IMR-90 (cell line): ENCODE data around the gene GM2A. TPM values are rescaled to one million over a fixed set of nuclear protein-coding genes. Genes with fewer than 3 reads are reported as not detected.

Experiments used
- ATAC-seq: fragments of 200-7000 bp; cut with Tn5 transposase; 2 replicates; pipeline ENCODE4 v1.9.1; 2020; ENCODE audit warnings: low read depth, mild to moderate bottlenecking, moderate library complexity
- BruUV-seq: library from RNA; stranded (reverse); fragments of 400-500 nt; replicated peaks from 2 replicates; lab custom pipeline; 2021; lab: Mats Ljungman, UMichigan
- CTCF ChIA-PET: fragments of 300-600 bp; formaldehyde crosslinking; extraction: SDS; loops from one replicate; lab custom pipeline; 2021; ENCODE audit warnings: antibody characterized with exemption; lab: Yijun Ruan, JAX
- POLR2A ChIA-PET: fragments of 300-600 bp; sonication (Branson Sonifier 250); formaldehyde crosslinking; loops from one replicate; lab custom pipeline; 2022; ENCODE audit warnings: antibody characterized with exemption; ENCODE audit not compliant: unreplicated experiment; lab: Charles Lee
- DNase-seq: peaks from one replicate; pipeline ENCODE4 v3.0.0; 2013
- H2AFZ ChIP-seq: replicated peaks from 2 replicates; pipeline ENCODE3; 2013; ENCODE audit warnings: low read length, mild to moderate bottlenecking; ENCODE audit not compliant: poor library complexity
- H2AK5ac ChIP-seq: 2 replicates; pipeline ENCODE4 v1.6.1; 2013; ENCODE audit warnings: low read depth, low read length, inconsistent platforms
- H2AK9ac ChIP-seq: replicated peaks from 2 replicates; pipeline ENCODE3; 2013; ENCODE audit warnings: mild to moderate bottlenecking, low read depth, low read length, moderate library complexity; ENCODE audit not compliant: poor library complexity
- H2BK120ac ChIP-seq: 2 replicates; pipeline ENCODE4 v1.6.1; 2013; ENCODE audit warnings: low read depth, low read length, inconsistent platforms
- H2BK15ac ChIP-seq: 3 replicates; pipeline ENCODE4 v1.6.1; 2013; ENCODE audit warnings: low read depth, low read length, inconsistent platforms
- H2BK20ac ChIP-seq: 2 replicates; pipeline ENCODE4 v1.6.1; 2013; ENCODE audit warnings: low read depth, mild to moderate bottlenecking, inconsistent platforms, low read length, moderate library complexity
- H2BK5ac ChIP-seq: 2 replicates; pipeline ENCODE4 v1.6.1; 2013; ENCODE audit warnings: mild to moderate bottlenecking, low read depth, low read length, inconsistent platforms; ENCODE audit not compliant: poor library complexity, severe bottlenecking
- H3K14ac ChIP-seq: replicated peaks from 2 replicates; pipeline ENCODE4 v1.6.1; 2013; ENCODE audit warnings: low read depth, low read length, inconsistent platforms
- H3K18ac ChIP-seq: 2 replicates; pipeline ENCODE4 v1.6.1; 2013; ENCODE audit warnings: low read depth, low read length, control low read depth
- H3K23ac ChIP-seq: 2 replicates; pipeline ENCODE4 v1.6.1; 2013; ENCODE audit warnings: low read depth, low read length, inconsistent platforms
- H3K27ac ChIP-seq: 2 replicates; pipeline ENCODE4 v1.5.1; 2013; ENCODE audit warnings: mild to moderate bottlenecking, control low read depth, low read length; ENCODE audit not compliant: insufficient read depth
- H3K27me3 ChIP-seq: 2 replicates; pipeline ENCODE4 v1.6.1; 2013; ENCODE audit warnings: low read length; ENCODE audit not compliant: control insufficient read depth, insufficient read depth
- H3K36me3 ChIP-seq: 2 replicates; pipeline ENCODE4 v1.6.1; 2013; ENCODE audit warnings: low read length, mixed read lengths; ENCODE audit not compliant: control insufficient read depth, insufficient read depth
- H3K4ac ChIP-seq: 2 replicates; pipeline ENCODE4 v1.6.1; 2013; ENCODE audit warnings: low read depth, low read length, inconsistent platforms
- H3K4me1 ChIP-seq: 2 replicates; pipeline ENCODE4 v1.6.1; 2013; ENCODE audit warnings: low read length, mixed read lengths; ENCODE audit not compliant: control insufficient read depth, insufficient read depth
- H3K4me2 ChIP-seq: 2 replicates; pipeline ENCODE4 v1.6.1; 2013; ENCODE audit warnings: low read depth, mild to moderate bottlenecking, control low read depth, low read length, moderate library complexity
- H3K4me3 ChIP-seq: 2 replicates; pipeline ENCODE4 v1.5.1; 2013; ENCODE audit warnings: low read depth, mild to moderate bottlenecking, control low read depth, low read length, moderate library complexity; ENCODE audit not compliant: insufficient read depth
- H3K56ac ChIP-seq: 2 replicates; pipeline ENCODE4 v1.6.1; 2013; ENCODE audit warnings: low read length, inconsistent platforms; ENCODE audit not compliant: insufficient read depth; ENCODE audit errors: extremely low read depth
- H3K79me1 ChIP-seq, 2 experiments: 2 replicates each; pipeline ENCODE4 v1.6.1; 2013; ENCODE audit warnings: low read length in 2 of 2, inconsistent platforms in 1 of 2, low read depth in 1 of 2
- H3K9ac ChIP-seq: 2 replicates; pipeline ENCODE4 v1.6.1; 2013; ENCODE audit warnings: low read depth, low read length, control low read depth
- H3K9me1 ChIP-seq: 2 replicates; pipeline ENCODE4 v1.6.1; 2013; ENCODE audit warnings: low read length, inconsistent platforms; ENCODE audit not compliant: insufficient read depth
- H3K9me3 ChIP-seq: 2 replicates; pipeline ENCODE4 v1.6.1; 2013; ENCODE audit warnings: low read length; ENCODE audit not compliant: control insufficient read depth, insufficient read depth
- H4K20me1 ChIP-seq: 2 replicates; pipeline ENCODE4 v1.6.1; 2013; ENCODE audit warnings: low read length, inconsistent platforms; ENCODE audit not compliant: insufficient read depth
- H4K5ac ChIP-seq: 2 replicates; pipeline ENCODE4 v1.6.1; 2013; ENCODE audit warnings: mild to moderate bottlenecking, low read depth, low read length, control low read depth
- H4K8ac ChIP-seq, 2 experiments: 2 replicates each; pipeline ENCODE4 v1.6.1; 2013; ENCODE audit warnings: low read depth in 2 of 2, low read length in 2 of 2, control low read depth in 1 of 2, inconsistent platforms in 1 of 2
- H4K91ac ChIP-seq: 2 replicates; pipeline ENCODE4 v1.6.1; 2013; ENCODE audit warnings: low read depth, low read length, inconsistent platforms; ENCODE audit not compliant: insufficient read depth
- CTCF ChIP-seq: conservative IDR thresholded peaks from 2 replicates; pipeline ENCODE4 v1.5.1; 2012; ENCODE audit warnings: mild to moderate bottlenecking, low read depth, low read length, improper control_type of control experiment
- WGBS, 2 experiments: methylation state at CpG; one replicate each; pipeline versions ENCODE4 v1.1.5 to v1.1.7; 2013; ENCODE audit warnings: missing lambda C conversion rate in 2 of 2; ENCODE audit not compliant: insufficient read length in 1 of 2; ENCODE audit errors: extremely low coverage in 2 of 2; 5-methylcytosine and 5-hydroxymethylcytosine counted together
- dilution Hi-C: fragments of 300-500 bp; cut with HindIII; formaldehyde crosslinking; loops from one replicate; pipeline ENCODE4 v1.14.3; 2018; ENCODE audit warnings: low sequenced_read_pairs; ENCODE audit not compliant: unreplicated experiment
- in situ Hi-C: fragments of 300-500 bp; cut with MboI; formaldehyde crosslinking; loops from 3 replicates; pipeline ENCODE4 v1.14.3; 2019; ENCODE audit warnings: low sequenced_read_pairs, inconsistent platforms, mixed read lengths
- intact Hi-C: fragments of 100-400 bp; cut with micrococcal nuclease; formaldehyde crosslinking; loops from 2 replicates; pipeline ENCODE4 v1.10.0; 2022
- polyA plus RNA-seq, 3 experiments: library from polyadenylated mRNA; depleted of rRNA; stranded (reverse); fragments of >200 nt; gene quantifications; 2 replicates each; pipeline ENCODE4 v1.2.3, GENCODE V29; 2012; ENCODE audit warnings: low replicate concordance in 1 of 3
- total RNA-seq: library from RNA; depleted of rRNA; stranded (reverse); fragments of >200 nt; gene quantifications from 2 replicates; pipeline ENCODE4 v1.2.3, GENCODE V29; 2012
- TF ChIP-seq, protein P1 (sequence below): fragments of 150-350 bp; IDR thresholded peaks from 2 replicates; pipeline ENCODE4 v1.6.1; 2016; ENCODE audit warnings: low read depth, mild to moderate bottlenecking, low read length, moderate library complexity, borderline replicate concordance

Gene GM2A
- total and polyA plus RNA-seq, 2 of the 4 experiments (the other 2 are of a cell fraction): 13.8 to 18.5 TPM

DNA sequence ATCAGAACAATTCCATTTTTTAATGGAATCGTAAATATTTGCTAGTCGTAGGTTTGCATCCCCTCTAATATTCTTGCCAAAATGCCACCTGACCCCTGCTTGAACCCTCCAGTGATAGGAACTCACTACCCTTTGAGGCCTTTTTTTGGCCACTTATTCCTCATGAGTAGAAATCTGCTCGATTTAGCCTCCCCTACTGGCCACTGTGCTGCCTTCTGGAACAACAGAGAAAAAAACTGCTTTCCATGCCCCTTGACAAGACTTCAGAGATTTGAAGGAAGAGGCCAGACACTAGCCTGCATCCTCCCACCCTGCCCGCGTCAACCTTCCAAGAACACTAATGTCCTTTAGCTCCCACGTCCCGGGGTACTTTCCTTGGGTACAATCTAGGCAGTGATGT, 33.2 kb upstream of the GM2A start:
- no peak overlapping the region for H2BK120ac ChIP-seq
- DNase-seq: no peak
- dilution Hi-C loops: no loop called here
- H4K5ac ChIP-seq: no peak overlapping the region
- no peaks in the 10 kb centered on the region for H3K79me1 ChIP-seq
- H2BK20ac ChIP-seq: no peak overlapping the region
- no peaks in the 10 kb centered on the region for H3K36me3 ChIP-seq
- no peak overlapping the region for H3K14ac ChIP-seq
- H3K9me3 ChIP-seq: no peaks in the 10 kb centered on the region
- CTCF ChIA-PET: no interaction called here
- peaks cover 7% of the 10 kb centered on the region; the same call in 1 of the 2 replicates for H3K9me1 ChIP-seq
- H3K4me3 ChIP-seq: no peak overlapping the region
- no peak for ATAC-seq
- H2AFZ ChIP-seq: no peak overlapping the region
- no peak overlapping the region for H4K8ac ChIP-seq
- in situ Hi-C loops: no loop called here
- peaks cover 2% of the 10 kb centered on the region; the same call in 1 of the 2 replicates for H3K27me3 ChIP-seq
- no peak overlapping the region for H3K23ac ChIP-seq
- H3K9ac ChIP-seq: no peak overlapping the region
- intact Hi-C loops: loop anchor here (5.0 kb wide), 1 partner anchor 37 kb away; no protein-coding TSS in a partner anchor
- no TSS peak for BruUV-seq
- no peak overlapping the region for H3K27ac ChIP-seq
- WGBS, 2 experiments: 71% methylated on average over 1 of the region's 7 CpGs; no CpG with 5 or more reads in 1 of the 2 experiments
- H3K4me2 ChIP-seq: no peak overlapping the region
- no peak overlapping the region for H2BK5ac ChIP-seq
- 0 out of 2 replicates have a peak, but pooled peaks have one; percentile 19 for TF ChIP-seq CTCF
- TF ChIP-seq, protein P1, sequence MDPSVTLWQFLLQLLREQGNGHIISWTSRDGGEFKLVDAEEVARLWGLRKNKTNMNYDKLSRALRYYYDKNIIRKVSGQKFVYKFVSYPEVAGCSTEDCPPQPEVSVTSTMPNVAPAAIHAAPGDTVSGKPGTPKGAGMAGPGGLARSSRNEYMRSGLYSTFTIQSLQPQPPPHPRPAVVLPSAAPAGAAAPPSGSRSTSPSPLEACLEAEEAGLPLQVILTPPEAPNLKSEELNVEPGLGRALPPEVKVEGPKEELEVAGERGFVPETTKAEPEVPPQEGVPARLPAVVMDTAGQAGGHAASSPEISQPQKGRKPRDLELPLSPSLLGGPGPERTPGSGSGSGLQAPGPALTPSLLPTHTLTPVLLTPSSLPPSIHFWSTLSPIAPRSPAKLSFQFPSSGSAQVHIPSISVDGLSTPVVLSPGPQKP: no peak
- no peaks in the 10 kb centered on the region; the same call in 1 of the 2 replicates for H4K20me1 ChIP-seq
- no peak overlapping the region for H3K56ac ChIP-seq
- H3K18ac ChIP-seq: no peak overlapping the region
- no peak overlapping the region for H4K91ac ChIP-seq
- no peak overlapping the region for H2BK15ac ChIP-seq
- no peak overlapping the region for H2AK5ac ChIP-seq
- no peak overlapping the region for H3K4ac ChIP-seq
- peaks cover 5% of the 10 kb centered on the region for H3K4me1 ChIP-seq
- POLR2A ChIA-PET: no interaction called here
- no peak overlapping the region for H2AK9ac ChIP-seq
